ENCODE data around the gene UCHL5.

The UCHL5 gene

GRCh38 chr1:193059282-193060114 lies at the start of gene UCHL5, which contains the start of gene RO60:
Gene UCHL5, minus strand, starts transcription at chr1:193059360. Its CDS starts 100 bp downstream, at chr1:193059260.
Gene RO60, plus strand, starts transcription at chr1:193059612. Its CDS starts 9,443 bp downstream, at chr1:193069055.
- DNase-seq (ENCODE audit: low read depth): peak; percentile 93

GRCh38 chr1:193108471-193108870 lies 49.3 kb upstream of the UCHL5 start:
- DNase-seq (ENCODE audit: low read depth): no peak

- no peak for DNase-seq (ENCODE audit: low read depth)
These were observed 46.6 kb upstream of the UCHL5 start for GRCh38 chr1:193105821-193106177.

GRCh38 chr1:193104907-193105820 lies 46.0 kb upstream of the UCHL5 start, which contains the start of gene GLRX2:
Gene GLRX2, minus strand, starts transcription at chr1:193105414. Its CDS starts 32 bp downstream, at chr1:193105382.
- DNase-seq (ENCODE audit: low read depth): peak; percentile 63

- DNase-seq (ENCODE audit: low read depth): no peak
These were observed 45.3 kb upstream of the UCHL5 start for GRCh38 chr1:193104502-193104906.

- no peak for DNase-seq (ENCODE audit: low read depth)
These were observed 44.8 kb upstream of the UCHL5 start for GRCh38 chr1:193103759-193104501.

- DNase-seq (ENCODE audit: low read depth): no peak
These were observed 43.5 kb upstream of the UCHL5 start for GRCh38 chr1:193102662-193103061.

- DNase-seq (ENCODE audit: low read depth): no peak
These were observed 35.0 kb upstream of the UCHL5 start for GRCh38 chr1:193094112-193094511.

GRCh38 chr1:193090865-193091264 lies 31.7 kb upstream of the UCHL5 start:
- DNase-seq (ENCODE audit: low read depth): no peak

GRCh38 chr1:193087893-193088292 lies 28.7 kb upstream of the UCHL5 start:
- no peak for DNase-seq (ENCODE audit: low read depth)

GRCh38 chr1:193086342-193086741 lies 27.2 kb upstream of the UCHL5 start:
- no peak for DNase-seq (ENCODE audit: low read depth)

GRCh38 chr1:193085263-193085662 lies 26.1 kb upstream of the UCHL5 start:
- no peak for DNase-seq (ENCODE audit: low read depth)

- no peak for DNase-seq (ENCODE audit: low read depth)
These were observed 24.4 kb upstream of the UCHL5 start for GRCh38 chr1:193083365-193084088.

GRCh38 chr1:193079187-193079586 lies 20.0 kb upstream of the UCHL5 start:
- no peak for DNase-seq (ENCODE audit: low read depth)

- no peak for DNase-seq (ENCODE audit: low read depth)
These were observed 18.8 kb upstream of the UCHL5 start for GRCh38 chr1:193077991-193078390.

GRCh38 chr1:193070942-193071341 lies 11.8 kb upstream of the UCHL5 start:
- DNase-seq (ENCODE audit: low read depth): no peak

GRCh38 chr1:193070386-193070753 lies 11.2 kb upstream of the UCHL5 start:
- DNase-seq (ENCODE audit: low read depth): no peak

GRCh38 chr1:193069748-193070385 lies 10.7 kb upstream of the UCHL5 start:
- no peak for DNase-seq (ENCODE audit: low read depth)

GRCh38 chr1:193068013-193068412 lies 8.9 kb upstream of the UCHL5 start:
- DNase-seq (ENCODE audit: low read depth): no peak

GRCh38 chr1:193066606-193067005 lies 7.4 kb upstream of the UCHL5 start:
- no peak for DNase-seq (ENCODE audit: low read depth)

- no peak for DNase-seq (ENCODE audit: low read depth)
These were observed 6.8 kb upstream of the UCHL5 start for GRCh38 chr1:193065954-193066353.
